DMS114 treated with DMSO at 0.1 percent for 48 hours (cell line): ENCODE measurements around the gene DUOXA1.
"Not testable (repeated sequence)": the region's sequence is repeated elsewhere in the genome, so short reads cannot be mapped to it uniquely, and the experiment has no call there.

ENCODE experiments used
- DNase-seq: peaks from one replicate; lab custom pipeline; 2025; ENCODE audit not compliant: unreplicated experiment; lab: John Stamatoyannopoulos, UW

DUOXA1 gene

GRCh38 chr15:45114076-45114750 lies 15.5 kb downstream of the DUOXA1 start, which contains the start of the genes DUOX2 and DUOXA2:
DUOX2 (minus strand) TSS chr15:45114172; CDS start chr15:45113411, 761 bp downstream.
DUOXA2 (plus strand) TSS chr15:45114326; CDS start chr15:45114606, 280 bp downstream.
- DNase-seq = no peak

DNA sequence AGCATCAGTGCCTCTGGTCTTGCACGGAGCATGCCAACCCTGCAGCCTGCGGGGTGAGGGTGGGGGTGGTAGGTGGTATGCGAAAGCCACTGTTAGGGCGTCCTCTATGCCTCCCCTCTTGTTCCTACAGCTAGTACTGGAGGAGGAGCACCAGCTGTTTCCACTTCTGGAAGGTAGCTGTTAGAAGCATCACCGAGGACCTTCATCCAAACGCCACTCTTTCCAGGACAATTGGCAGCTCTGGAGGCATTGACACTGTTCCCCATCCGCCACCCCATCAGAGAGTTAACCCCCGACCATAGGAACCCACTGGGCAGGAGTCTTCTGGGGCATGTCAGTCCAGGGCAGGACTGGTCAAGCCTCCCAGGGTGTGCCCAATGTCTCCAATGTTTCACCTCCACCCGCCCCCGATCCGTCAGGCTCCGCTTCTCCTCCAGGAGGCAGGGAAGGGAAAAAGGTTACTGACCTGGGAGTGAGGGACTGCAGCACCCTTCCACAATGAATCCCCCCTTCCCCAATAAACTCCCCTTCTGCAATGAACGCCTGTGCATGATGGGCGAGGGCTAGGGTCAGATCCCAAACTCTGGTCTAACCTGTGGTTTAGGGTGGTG lies 16.2 kb downstream of the DUOXA1 start:
- DNase-seq = no peak

DNA sequence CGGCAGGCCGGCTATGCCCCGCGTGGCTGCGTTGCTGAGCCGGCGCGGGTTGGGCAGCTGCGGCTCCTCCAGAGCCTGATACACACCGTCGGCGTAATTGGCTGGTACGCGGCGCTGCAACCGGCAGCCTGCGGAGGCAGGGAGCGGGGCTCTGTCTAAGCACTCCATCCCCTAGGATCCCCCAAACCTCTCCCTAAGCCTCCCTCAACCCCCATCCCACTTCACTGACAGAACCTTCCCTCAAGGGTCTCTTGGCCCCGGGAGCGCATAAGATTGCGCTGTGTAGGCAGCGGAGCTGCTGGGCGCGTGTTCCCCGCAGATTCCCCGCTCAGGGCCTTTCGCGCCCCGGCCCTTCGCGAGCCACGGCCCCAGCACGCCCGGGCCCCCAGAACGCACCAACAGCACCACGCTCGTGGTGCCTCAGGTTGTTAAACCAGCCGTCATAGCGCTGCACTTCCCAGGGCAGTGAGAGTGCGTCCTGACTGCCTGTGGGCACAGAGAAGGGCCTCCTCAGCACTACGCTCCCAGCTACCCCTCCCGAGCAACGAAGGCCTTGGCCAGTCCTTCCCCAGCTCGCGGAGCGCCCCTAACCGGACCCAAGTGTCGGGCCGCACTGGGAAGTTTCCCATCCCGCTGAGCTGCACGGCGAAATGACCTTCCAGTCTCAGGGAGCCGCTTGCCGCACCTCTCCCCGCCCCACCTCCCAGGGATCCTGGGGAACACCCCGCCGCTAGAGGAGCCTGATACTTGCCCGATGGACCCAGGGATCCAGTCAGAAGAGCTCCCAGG lies 16.9 kb downstream of the DUOXA1 start:
- DNase-seq = no peak

- no peak for DNase-seq
These were observed 17.5 kb downstream of the DUOXA1 start for GRCh38 chr15:45112143-45112590.

- DNase-seq = no peak
These were observed 18.1 kb downstream of the DUOXA1 start for GRCh38 chr15:45111390-45112142.

- no peak for DNase-seq
These were observed 19.3 kb downstream of the DUOXA1 start for GRCh38 chr15:45110256-45110820.

- no peak for DNase-seq
These were observed 21.6 kb downstream of the DUOXA1 start for GRCh38 chr15:45107941-45108630.

GRCh38 chr15:45106002-45106790 lies 23.5 kb downstream of the DUOXA1 start:
- DNase-seq = no peak

DNA sequence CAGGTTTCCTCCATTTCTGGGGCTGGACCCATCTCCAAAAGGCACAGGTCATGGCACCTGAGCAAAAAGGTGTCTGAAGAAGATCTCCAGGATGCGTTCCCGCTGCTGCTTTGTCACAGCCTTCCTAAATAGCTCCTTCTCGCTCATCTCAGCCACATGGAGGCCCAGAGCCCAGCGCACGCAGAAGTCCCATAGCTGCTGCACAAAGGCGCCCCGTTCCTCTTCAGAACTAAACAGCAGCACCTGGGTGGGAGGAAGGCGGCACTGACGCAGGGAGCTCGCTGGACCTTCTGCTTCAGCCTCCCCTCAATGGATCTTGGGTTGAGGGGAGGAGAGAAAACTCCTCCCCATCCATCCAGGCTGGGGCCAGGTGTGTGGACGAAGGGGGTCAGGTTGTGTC lies 24.1 kb downstream of the DUOXA1 start:
- no peak for DNase-seq

GRCh38 chr15:45104170-45104569 lies 25.5 kb downstream of the DUOXA1 start:
- not testable (repeated sequence) for DNase-seq

- DNase-seq = no peak
These were observed 27.5 kb downstream of the DUOXA1 start for GRCh38 chr15:45102226-45102625.

- DNase-seq = no peak
These were observed 27.9 kb downstream of the DUOXA1 start for GRCh38 chr15:45101749-45102148.

- no peak for DNase-seq
These were observed 28.6 kb downstream of the DUOXA1 start for GRCh38 chr15:45100884-45101625.

GRCh38 chr15:45099549-45100165 lies 30.0 kb downstream of the DUOXA1 start:
- no peak for DNase-seq

DNA sequence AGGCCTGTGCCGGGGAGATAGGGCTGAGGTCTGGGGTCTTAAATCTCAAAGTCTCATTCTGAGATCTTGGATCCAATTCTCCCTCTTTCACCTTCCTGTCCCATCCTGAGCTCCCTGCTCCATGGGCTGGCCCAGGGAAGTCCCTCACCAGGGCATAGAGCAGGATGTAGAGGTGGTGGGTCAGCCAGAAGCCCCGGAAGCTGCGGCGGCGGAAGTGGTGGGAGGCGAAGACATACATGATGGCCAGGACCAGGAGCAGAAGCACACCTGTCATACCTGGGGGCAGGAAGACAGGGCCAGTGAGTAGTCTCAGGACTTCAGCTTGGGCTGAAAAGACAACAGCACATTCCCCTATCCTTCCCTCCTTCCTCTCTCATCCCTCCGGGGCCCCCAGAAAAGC lies 32.2 kb downstream of the DUOXA1 start:
- no peak for DNase-seq

GRCh38 chr15:45095661-45096060 lies 34.0 kb downstream of the DUOXA1 start:
- DNase-seq = no peak

DNA sequence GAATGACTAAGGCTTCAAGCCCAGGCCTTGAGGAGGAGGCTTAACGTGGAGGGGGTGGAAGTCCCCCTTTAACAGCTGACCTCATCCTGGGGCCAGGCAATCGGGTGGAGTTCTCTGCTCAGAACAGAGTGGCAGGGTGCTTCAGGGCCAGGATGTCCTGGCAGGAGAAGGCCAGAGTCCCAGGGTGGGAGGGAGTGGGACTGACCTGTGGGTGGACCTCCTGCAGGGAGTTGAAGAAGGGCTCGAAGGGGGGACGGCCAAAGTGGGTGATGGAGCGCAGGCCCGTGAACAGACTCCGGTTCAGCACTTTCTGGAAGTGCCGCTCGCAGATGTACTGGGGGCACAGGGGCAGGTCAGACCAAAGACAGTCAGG lies 35.3 kb downstream of the DUOXA1 start:
- no peak for DNase-seq

DNA sequence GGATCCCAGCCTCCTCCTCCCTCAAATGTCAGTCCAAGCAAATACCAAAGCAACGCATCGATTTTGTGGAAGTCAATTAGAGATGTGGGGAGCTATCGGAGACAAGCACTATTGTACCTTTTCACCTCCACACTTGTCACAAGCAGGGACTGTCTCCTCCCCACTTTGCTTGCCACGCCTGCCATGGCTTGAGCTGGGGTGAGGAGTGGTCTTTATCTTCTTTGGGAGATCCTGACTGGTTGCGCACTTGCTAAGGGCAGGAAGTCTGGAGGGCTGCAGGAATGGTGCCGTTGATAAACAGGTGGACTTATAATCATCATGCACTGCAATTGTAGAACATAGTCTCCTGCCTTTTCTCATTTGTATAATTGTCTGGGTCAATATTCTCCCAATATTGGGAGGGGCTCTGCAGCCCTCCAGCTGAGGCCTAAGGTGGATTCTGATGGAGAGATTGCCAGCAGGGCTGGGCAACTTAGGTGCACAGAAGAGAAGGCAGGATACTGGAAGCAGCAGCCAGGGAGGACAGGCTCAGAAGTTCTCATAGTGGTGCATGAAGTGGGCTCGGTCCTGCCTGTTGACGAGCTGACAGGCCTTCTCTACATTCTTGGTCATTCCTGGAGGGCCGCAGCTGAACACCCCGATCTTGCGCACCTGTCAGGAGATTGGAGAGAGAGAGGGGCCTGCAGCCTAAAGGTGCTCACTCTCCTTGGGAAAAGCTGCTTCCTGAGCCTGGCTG lies 35.9 kb downstream of the DUOXA1 start:
- no peak for DNase-seq
